GM12891 (cell line): ENCODE results near the gene COL25A1.

Experiments
- POLR2A ChIP-seq: IDR thresholded peaks from 2 replicates; pipeline ENCODE4 v1.6.1; 2011; ENCODE audit warnings: low read depth, low read length, control low read depth
- POLR2AphosphoS5 ChIP-seq: IDR thresholded peaks from 2 replicates; pipeline ENCODE4 v1.6.1; 2011; ENCODE audit warnings: low read depth, low read length, control low read depth
- SPI1 ChIP-seq: IDR thresholded peaks from 2 replicates; pipeline ENCODE4 v1.6.1; 2011; ENCODE audit warnings: low read depth, low read length, control low read depth
- TAF1 ChIP-seq: IDR thresholded peaks from 2 replicates; pipeline ENCODE4 v1.6.1; 2011; ENCODE audit warnings: low read depth, low read length, control low read depth

GRCh38 chr4:109119852-109120251 is 182.6 kb downstream of the COL25A1 start:
- TF ChIP-seq POLR2A = no peak
- TF ChIP-seq POLR2AphosphoS5 = no peak
- TF ChIP-seq SPI1 = no peak
- TF ChIP-seq TAF1 = no peak
